ENCODE measurements around the gene MFN2. TPM values are rescaled to one million over a fixed set of nuclear protein-coding genes. Genes with fewer than 3 reads are reported as not detected.
A peak's percentile ranks its signal among the peaks of the same experiment; 100 is the strongest.

Gene MFN2
- total and polyA plus RNA-seq, 2 experiments from 2014 or later: 48.0 to 57.9 TPM

DNA sequence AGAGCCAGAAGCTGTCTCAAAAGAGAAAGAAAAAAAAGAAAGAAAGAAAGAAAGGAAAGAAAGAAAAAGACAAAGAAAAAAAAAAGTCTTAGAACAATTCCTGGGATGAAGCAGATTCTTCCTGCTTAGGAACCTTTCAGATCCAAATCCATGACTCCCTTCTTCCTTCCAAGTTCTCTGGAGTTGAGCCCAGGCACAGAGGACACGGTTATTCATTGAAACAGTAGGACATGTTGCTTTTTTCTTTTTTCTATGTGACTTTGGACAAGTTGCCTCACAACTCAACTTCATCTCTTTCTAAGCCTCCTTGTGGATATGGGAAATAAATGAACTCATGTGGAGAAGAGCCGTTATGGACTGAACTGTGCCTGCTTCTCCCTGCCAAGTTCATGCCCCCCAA lies 68.1 kb downstream of the MFN2 start:
- Histone ChIP-seq H3K4me1 (ENCODE audit: insufficient read depth) (peaks cover 14% of the 10 kb centered on the region), H2AFZ (no peak overlapping the region), H3K9me2 (ENCODE audit: insufficient read depth) (no peaks in the 10 kb centered on the region), H3K4me2 (ENCODE audit: unreplicated experiment) (no peak overlapping the region), H4K20me1 (ENCODE audit: insufficient read depth) (no peaks in the 10 kb centered on the region), H3F3A (ENCODE audit: insufficient read depth) (no peaks in the 10 kb centered on the region), H3K4me3 (no peak overlapping the region), H3K9ac (no peak overlapping the region), H3K27me3 (replicated peaks; ENCODE audit: insufficient read depth) (no peaks in the 10 kb centered on the region), H3K79me2 (ENCODE audit: insufficient read depth) (no peaks in the 10 kb centered on the region), H3K9me3 (ENCODE audit: low read depth) (no peaks in the 10 kb centered on the region), H3K27ac (no peak overlapping the region), H3K36me3 (ENCODE audit: low read depth) (no peaks in the 10 kb centered on the region)
- in situ Hi-C loops (cut with MboI): no loop called here
- no peak for DNase-seq
- TF ChIP-seq EZH2 (IDR thresholded peaks at IDR 0.05; ENCODE audit: insufficient read depth, poor library complexity, severe bottlenecking) (no peak), EZH2phosphoT487 (IDR thresholded peaks at IDR 0.05; ENCODE audit: insufficient read depth, low read depth) (no peak)
- 40 to 41% methylated on average over 2 of the region's 2 CpGs for WGBS, 2 experiments (ENCODE audit: low coverage in 1 of 2, low lambda C conversion rate in 2 of 2, missing lambda C conversion rate in 2 of 2)

GRCh38 chr1:12049616-12050015 lies 69.4 kb downstream of the MFN2 start:
- H3K9me2 ChIP-seq (ENCODE audit: insufficient read depth): no peaks in the 10 kb centered on the region
- no peak overlapping the region for H2AFZ ChIP-seq
- H3K36me3 ChIP-seq (ENCODE audit: low read depth): no peaks in the 10 kb centered on the region
- no peaks in the 10 kb centered on the region for H4K20me1 ChIP-seq (ENCODE audit: insufficient read depth)
- no peaks in the 10 kb centered on the region for H3F3A ChIP-seq (ENCODE audit: insufficient read depth)
- H3K4me1 ChIP-seq (ENCODE audit: insufficient read depth): peaks cover 8% of the 10 kb centered on the region
- no peak overlapping the region for H3K27ac ChIP-seq
- no peak overlapping the region for H3K9ac ChIP-seq
- no peaks in the 10 kb centered on the region for H3K9me3 ChIP-seq (ENCODE audit: low read depth)
- no peak for DNase-seq
- WGBS, 2 experiments (ENCODE audit: low coverage in 1 of 2, low lambda C conversion rate in 2 of 2, missing lambda C conversion rate in 2 of 2): 73 to 74% methylated on average over 4 of the region's 4 CpGs
- no peaks in the 10 kb centered on the region for H3K27me3 ChIP-seq (replicated peaks; ENCODE audit: insufficient read depth)
- TF ChIP-seq EZH2 (IDR thresholded peaks at IDR 0.05; ENCODE audit: insufficient read depth, poor library complexity, severe bottlenecking) (no peak), EZH2phosphoT487 (IDR thresholded peaks at IDR 0.05; ENCODE audit: insufficient read depth, low read depth) (no peak)
- in situ Hi-C loops (cut with MboI): no loop called here
- H3K79me2 ChIP-seq (ENCODE audit: insufficient read depth): no peaks in the 10 kb centered on the region
- no peak overlapping the region for H3K4me2 ChIP-seq (ENCODE audit: unreplicated experiment)
- no peak overlapping the region for H3K4me3 ChIP-seq

- Histone ChIP-seq H2AFZ (no peak overlapping the region), H3F3A (ENCODE audit: insufficient read depth) (no peaks in the 10 kb centered on the region), H3K9ac (no peak overlapping the region), H3K27me3 (replicated peaks; ENCODE audit: insufficient read depth) (no peaks in the 10 kb centered on the region), H3K79me2 (ENCODE audit: insufficient read depth) (no peaks in the 10 kb centered on the region), H3K9me3 (ENCODE audit: low read depth) (no peaks in the 10 kb centered on the region), H3K36me3 (ENCODE audit: low read depth) (no peaks in the 10 kb centered on the region), H4K20me1 (ENCODE audit: insufficient read depth) (no peaks in the 10 kb centered on the region), H3K4me3 (no peak overlapping the region), H3K9me2 (ENCODE audit: insufficient read depth) (no peaks in the 10 kb centered on the region), H3K4me2 (ENCODE audit: unreplicated experiment) (no peak overlapping the region), H3K4me1 (ENCODE audit: insufficient read depth) (peaks cover 6% of the 10 kb centered on the region), H3K27ac (no peak overlapping the region)
- TF ChIP-seq EZH2phosphoT487 (IDR thresholded peaks at IDR 0.05; ENCODE audit: insufficient read depth, low read depth) (no peak), EZH2 (IDR thresholded peaks at IDR 0.05; ENCODE audit: insufficient read depth, poor library complexity, severe bottlenecking) (no peak)
- in situ Hi-C loops (cut with MboI): no loop called here
- DNase-seq: no peak
- WGBS, 2 experiments (ENCODE audit: low coverage in 1 of 2, low lambda C conversion rate in 2 of 2, missing lambda C conversion rate in 2 of 2): 100% methylated on average over 1 of the region's 1 CpG
Observed at GRCh38 chr1:12051361-12051760, 71.1 kb downstream of the MFN2 start.

DNA sequence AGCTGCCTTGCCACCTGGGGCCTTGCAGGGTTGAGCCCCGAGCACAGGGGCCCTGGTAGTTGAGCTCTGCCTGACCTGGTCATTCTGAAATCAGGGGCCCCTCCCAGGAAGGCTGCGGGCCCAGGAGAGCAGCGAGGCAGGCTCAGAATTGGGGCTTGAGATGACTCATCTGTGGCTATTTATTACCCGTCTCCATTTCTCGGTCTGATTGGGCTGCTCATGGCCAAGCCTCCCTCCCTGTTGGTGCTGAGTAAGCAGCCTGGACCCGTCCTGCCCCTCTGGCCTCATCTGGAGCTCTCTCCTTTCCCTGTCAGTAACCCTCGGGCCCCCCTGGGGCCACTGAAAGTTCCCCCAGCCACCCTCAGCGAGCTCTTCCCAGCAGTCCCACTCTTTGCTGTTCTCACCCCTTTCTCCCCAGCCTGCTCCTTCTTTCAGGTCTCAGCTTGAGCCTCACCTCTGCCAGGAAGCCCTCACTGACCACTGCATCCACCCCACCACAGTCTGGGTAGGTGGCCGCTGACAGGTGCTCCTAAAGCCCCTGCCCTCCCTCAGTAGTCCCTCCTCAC lies 71.8 kb downstream of the MFN2 start:
- TF ChIP-seq EZH2phosphoT487 (IDR thresholded peaks at IDR 0.05; ENCODE audit: insufficient read depth, low read depth) (no peak), EZH2 (IDR thresholded peaks at IDR 0.05; ENCODE audit: insufficient read depth, poor library complexity, severe bottlenecking) (no peak)
- peaks cover 6% of the 10 kb centered on the region for H3K4me1 ChIP-seq (ENCODE audit: insufficient read depth)
- no peaks in the 10 kb centered on the region for H3K9me2 ChIP-seq (ENCODE audit: insufficient read depth)
- H3K79me2 ChIP-seq (ENCODE audit: insufficient read depth): no peaks in the 10 kb centered on the region
- H4K20me1 ChIP-seq (ENCODE audit: insufficient read depth): no peaks in the 10 kb centered on the region
- in situ Hi-C loops (cut with MboI): no loop called here
- H3F3A ChIP-seq (ENCODE audit: insufficient read depth): no peaks in the 10 kb centered on the region
- H3K27ac ChIP-seq: no peak overlapping the region
- WGBS, 2 experiments (ENCODE audit: low coverage in 1 of 2, low lambda C conversion rate in 2 of 2, missing lambda C conversion rate in 2 of 2): 10 to 11% methylated on average over 9 of the region's 9 CpGs
- no peak overlapping the region for H3K4me3 ChIP-seq
- peak overlapping the region; percentile 66 for H2AFZ ChIP-seq
- peak overlapping the region; percentile 41 for H3K4me2 ChIP-seq (ENCODE audit: unreplicated experiment)
- no peaks in the 10 kb centered on the region for H3K27me3 ChIP-seq (replicated peaks; ENCODE audit: insufficient read depth)
- H3K9ac ChIP-seq: no peak overlapping the region; the same call in 1 of the 2 replicates
- H3K36me3 ChIP-seq (ENCODE audit: low read depth): no peaks in the 10 kb centered on the region
- no peaks in the 10 kb centered on the region for H3K9me3 ChIP-seq (ENCODE audit: low read depth)
- peak; percentile 95 for DNase-seq

Measured in GM23248 (cell line).